ENCODE data around the gene PLPP1.

The PLPP1 gene

DNA sequence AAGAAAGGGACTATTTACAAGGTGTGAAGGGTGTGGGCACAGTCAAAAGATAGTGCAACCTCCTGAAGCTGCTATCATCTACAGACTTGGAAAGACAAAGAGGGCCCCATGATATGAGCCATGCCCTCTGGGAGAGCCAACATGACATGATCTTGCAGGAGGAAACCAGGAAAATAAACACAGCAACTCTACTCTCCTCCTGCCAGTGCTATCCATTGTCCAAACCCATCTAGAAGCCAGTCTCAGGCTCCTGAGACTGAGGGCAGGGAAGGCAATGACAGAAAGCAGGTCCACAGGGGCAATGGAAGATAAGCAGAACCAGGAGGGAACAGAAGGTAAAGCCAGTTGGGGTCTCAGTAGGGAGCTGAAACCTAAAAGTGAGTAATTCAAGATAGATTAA, 37.1 kb downstream of the PLPP1 start:
- H3K4me3 ChIP-seq (ENCODE audit: low read depth, low read length) = no peak overlapping the region
- DNase-seq (ENCODE audit: low read depth) = no peak
- TF ChIP-seq MAX (IDR thresholded peaks at IDR 0.05; ENCODE audit: low read depth, low read length) = no peak
- TF ChIP-seq POLR2A (IDR thresholded peaks at IDR 0.05; ENCODE audit: extremely low read depth, insufficient read length) = no peak
- TF ChIP-seq, protein P1, sequence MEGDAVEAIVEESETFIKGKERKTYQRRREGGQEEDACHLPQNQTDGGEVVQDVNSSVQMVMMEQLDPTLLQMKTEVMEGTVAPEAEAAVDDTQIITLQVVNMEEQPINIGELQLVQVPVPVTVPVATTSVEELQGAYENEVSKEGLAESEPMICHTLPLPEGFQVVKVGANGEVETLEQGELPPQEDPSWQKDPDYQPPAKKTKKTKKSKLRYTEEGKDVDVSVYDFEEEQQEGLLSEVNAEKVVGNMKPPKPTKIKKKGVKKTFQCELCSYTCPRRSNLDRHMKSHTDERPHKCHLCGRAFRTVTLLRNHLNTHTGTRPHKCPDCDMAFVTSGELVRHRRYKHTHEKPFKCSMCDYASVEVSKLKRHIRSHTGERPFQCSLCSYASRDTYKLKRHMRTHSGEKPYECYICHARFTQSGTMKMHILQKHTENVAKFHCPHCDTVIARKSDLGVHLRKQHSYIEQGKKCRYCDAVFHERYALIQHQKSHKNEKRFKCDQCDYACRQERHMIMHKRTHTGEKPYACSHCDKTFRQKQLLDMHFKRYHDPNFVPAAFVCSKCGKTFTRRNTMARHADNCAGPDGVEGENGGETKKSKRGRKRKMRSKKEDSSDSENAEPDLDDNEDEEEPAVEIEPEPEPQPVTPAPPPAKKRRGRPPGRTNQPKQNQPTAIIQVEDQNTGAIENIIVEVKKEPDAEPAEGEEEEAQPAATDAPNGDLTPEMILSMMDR (IDR thresholded peaks at IDR 0.05; ENCODE audit: low read depth, low read length) = no peak
- no peak for TF ChIP-seq MYC (IDR thresholded peaks at IDR 0.05; ENCODE audit: low read depth, low read length)

DNA sequence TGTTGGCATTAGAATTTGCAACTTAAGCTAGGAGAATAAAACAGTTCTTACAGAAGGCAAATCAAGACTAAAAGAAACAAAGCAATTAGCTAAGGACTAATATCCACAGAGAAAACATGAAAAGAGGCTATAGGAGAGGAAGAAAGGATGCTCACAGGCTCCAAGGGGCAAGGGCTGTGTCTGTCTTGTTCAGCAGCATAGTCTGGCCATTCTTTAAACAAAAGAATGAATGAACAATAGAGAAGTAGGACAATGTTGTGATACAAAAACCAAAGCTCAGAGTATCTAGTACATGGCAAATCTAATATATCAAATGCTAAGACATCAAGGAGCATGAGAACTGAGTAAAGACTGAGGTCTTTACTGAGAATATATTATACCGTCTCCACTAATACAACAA, 39.5 kb downstream of the PLPP1 start:
- DNase-seq (ENCODE audit: low read depth) = no peak
- H3K4me3 ChIP-seq (ENCODE audit: low read depth, low read length) = no peak overlapping the region
- TF ChIP-seq MYC (IDR thresholded peaks at IDR 0.05; ENCODE audit: low read depth, low read length) (no peak), MAX (IDR thresholded peaks at IDR 0.05; ENCODE audit: low read depth, low read length) (no peak), POLR2A (IDR thresholded peaks at IDR 0.05; ENCODE audit: extremely low read depth, insufficient read length) (no peak)
- TF ChIP-seq, protein P1 (IDR thresholded peaks at IDR 0.05; ENCODE audit: low read depth, low read length) = no peak

GRCh38 chr5:55492449-55492848, 42.3 kb downstream of the PLPP1 start:
- no peak for DNase-seq (ENCODE audit: low read depth)
- no peak overlapping the region for H3K4me3 ChIP-seq (ENCODE audit: low read depth, low read length)
- TF ChIP-seq, protein P1 (IDR thresholded peaks at IDR 0.05; ENCODE audit: low read depth, low read length) = no peak
- TF ChIP-seq POLR2A (IDR thresholded peaks at IDR 0.05; ENCODE audit: extremely low read depth, insufficient read length) (no peak), MAX (IDR thresholded peaks at IDR 0.05; ENCODE audit: low read depth, low read length) (no peak), MYC (IDR thresholded peaks at IDR 0.05; ENCODE audit: low read depth, low read length) (no peak)

GRCh38 chr5:55485073-55485472, 49.7 kb downstream of the PLPP1 start:
- H3K4me3 ChIP-seq (ENCODE audit: low read depth, low read length) = no peak overlapping the region
- TF ChIP-seq MAX (IDR thresholded peaks at IDR 0.05; ENCODE audit: low read depth, low read length) (no peak), POLR2A (IDR thresholded peaks at IDR 0.05; ENCODE audit: extremely low read depth, insufficient read length) (no peak), MYC (IDR thresholded peaks at IDR 0.05; ENCODE audit: low read depth, low read length) (no peak)
- TF ChIP-seq, protein P1 (IDR thresholded peaks at IDR 0.05; ENCODE audit: low read depth, low read length) = no peak
- no peak for DNase-seq (ENCODE audit: low read depth)

DNA sequence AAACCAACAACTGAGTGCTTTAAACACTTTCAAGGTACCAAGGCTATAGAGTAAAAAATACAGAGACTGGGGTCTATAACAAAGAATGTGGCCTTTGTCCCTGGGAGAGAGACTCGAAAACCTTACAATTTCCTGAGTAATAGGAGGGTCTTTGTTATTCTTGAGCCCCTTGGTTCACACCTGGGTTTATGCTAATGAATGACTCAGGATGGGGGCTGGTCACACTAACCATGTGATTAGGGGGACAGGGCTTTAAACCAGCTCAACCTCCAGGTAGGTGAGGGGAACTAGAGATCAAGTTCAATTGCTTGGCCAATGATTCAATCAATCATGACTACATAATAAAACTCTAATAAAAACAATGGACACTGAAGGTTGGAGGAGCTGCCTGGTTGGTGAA, 50.2 kb downstream of the PLPP1 start:
- no peak overlapping the region for H3K4me3 ChIP-seq (ENCODE audit: low read depth, low read length)
- DNase-seq (ENCODE audit: low read depth) = no peak
- no peak for TF ChIP-seq POLR2A (IDR thresholded peaks at IDR 0.05; ENCODE audit: extremely low read depth, insufficient read length)
- TF ChIP-seq, protein P1 (IDR thresholded peaks at IDR 0.05; ENCODE audit: low read depth, low read length) = no peak
- TF ChIP-seq MYC (IDR thresholded peaks at IDR 0.05; ENCODE audit: low read depth, low read length) = no peak
- no peak for TF ChIP-seq MAX (IDR thresholded peaks at IDR 0.05; ENCODE audit: low read depth, low read length)

GRCh38 chr5:55483885-55484284, 50.9 kb downstream of the PLPP1 start:
- no peak for DNase-seq (ENCODE audit: low read depth)
- TF ChIP-seq POLR2A (IDR thresholded peaks at IDR 0.05; ENCODE audit: extremely low read depth, insufficient read length) (no peak), MYC (IDR thresholded peaks at IDR 0.05; ENCODE audit: low read depth, low read length) (no peak), MAX (IDR thresholded peaks at IDR 0.05; ENCODE audit: low read depth, low read length) (no peak)
- TF ChIP-seq, protein P1 (IDR thresholded peaks at IDR 0.05; ENCODE audit: low read depth, low read length) = no peak
- H3K4me3 ChIP-seq (ENCODE audit: low read depth, low read length) = no peak overlapping the region

Measured in NB4 (cell line).